ENCODE results near the gene LAPTM5.

LAPTM5 gene

GRCh38 chr1:30714536-30715090 is 43.0 kb downstream of the LAPTM5 start:
- DNase-seq (ENCODE audit: low spot score) = no peak

- DNase-seq (ENCODE audit: low spot score) = no peak
These were observed 43.5 kb downstream of the LAPTM5 start for GRCh38 chr1:30714025-30714424.

- no peak for DNase-seq (ENCODE audit: low spot score)
These were observed 44.3 kb downstream of the LAPTM5 start for GRCh38 chr1:30713311-30713710.

GRCh38 chr1:30712583-30712982 is 45.0 kb downstream of the LAPTM5 start:
- DNase-seq (ENCODE audit: low spot score) = no peak

GRCh38 chr1:30710407-30710806 is 47.2 kb downstream of the LAPTM5 start:
- DNase-seq (ENCODE audit: low spot score) = no peak

- no peak for DNase-seq (ENCODE audit: low spot score)
These were observed 49.2 kb downstream of the LAPTM5 start for GRCh38 chr1:30708361-30708728.

- DNase-seq (ENCODE audit: low spot score) = peak; percentile 54
These were observed 49.9 kb downstream of the LAPTM5 start for GRCh38 chr1:30707412-30708360.

GRCh38 chr1:30706528-30706927 is 51.0 kb downstream of the LAPTM5 start:
- DNase-seq (ENCODE audit: low spot score) = no peak

- no peak for DNase-seq (ENCODE audit: low spot score)
These were observed 51.9 kb downstream of the LAPTM5 start for GRCh38 chr1:30705698-30706097.

GRCh38 chr1:30704765-30705509 is 52.6 kb downstream of the LAPTM5 start:
- no peak for DNase-seq (ENCODE audit: low spot score)

GRCh38 chr1:30704271-30704670 is 53.3 kb downstream of the LAPTM5 start:
- no peak for DNase-seq (ENCODE audit: low spot score)

- DNase-seq (ENCODE audit: low spot score) = no peak
These were observed 54.8 kb downstream of the LAPTM5 start for GRCh38 chr1:30702823-30703222.

GRCh38 chr1:30701258-30701633 is 56.3 kb downstream of the LAPTM5 start:
- no peak for DNase-seq (ENCODE audit: low spot score)

GRCh38 chr1:30700528-30701257 is 56.9 kb downstream of the LAPTM5 start:
- peak; percentile 32 for DNase-seq (ENCODE audit: low spot score)

- no peak for DNase-seq (ENCODE audit: low spot score)
These were observed 57.8 kb downstream of the LAPTM5 start for GRCh38 chr1:30699762-30700161.

GRCh38 chr1:30698401-30698981 is 59.1 kb downstream of the LAPTM5 start:
- DNase-seq (ENCODE audit: low spot score) = no peak

GRCh38 chr1:30697571-30698376 is 59.8 kb downstream of the LAPTM5 start:
- DNase-seq (ENCODE audit: low spot score) = no peak

- DNase-seq (ENCODE audit: low spot score) = no peak
These were observed 60.7 kb downstream of the LAPTM5 start for GRCh38 chr1:30696831-30697230.

GRCh38 chr1:30695439-30695841 is 62.1 kb downstream of the LAPTM5 start:
- no peak for DNase-seq (ENCODE audit: low spot score)

- DNase-seq (ENCODE audit: low spot score) = no peak
These were observed 63.0 kb downstream of the LAPTM5 start for GRCh38 chr1:30694280-30695175.
